CD4-positive, alpha-beta T cell (primary cell): ENCODE results near the gene SLC28A1. TPM values are rescaled to one million over a fixed set of nuclear protein-coding genes. Genes with fewer than 3 reads are reported as not detected.

Experiments used
- ATAC-seq: fragments of 200-7000 bp; cut with Tn5 transposase; one replicate; pipeline ENCODE4 v1.10.0; 2022; ENCODE audit warnings: mild to moderate bottlenecking; ENCODE audit not compliant: poor library complexity
- CTCF ChIA-PET: fragments of 350-600 bp; sonication (Branson Sonifier 250); formaldehyde crosslinking; loops from one replicate; lab custom pipeline; 2021; ENCODE audit warnings: antibody characterized with exemption, inconsistent platforms; lab: Charles Lee
- POLR2A ChIA-PET: fragments of 350-600 bp; sonication (Branson Sonifier 250); formaldehyde crosslinking; loops from one replicate; lab custom pipeline; 2021; ENCODE audit warnings: antibody characterized with exemption, inconsistent platforms; lab: Charles Lee
- DNase-seq, 14 experiments: peaks; one replicate each; pipeline ENCODE4 v3.0.0-alpha.2; 2013 to 2020; ENCODE audit warnings: mixed read lengths in 2 of 14
- H3K27ac ChIP-seq, 2 donors: one replicate each; pipeline versions ENCODE4 v1.5.1 to v1.7.0; 2013; ENCODE audit warnings: low read length in 2 of 2, low read depth in 1 of 2, mild to moderate bottlenecking in 1 of 2
- H3K27me3 ChIP-seq, 2 experiments: 1 replicate in 1 of 2; 2 replicates in 1 of 2; pipeline versions ENCODE4 v1.6.1 to v1.7.0; 2013; ENCODE audit warnings: low read length in 2 of 2, control low read depth in 1 of 2, mild to moderate bottlenecking in 1 of 2, moderate library complexity in 1 of 2; ENCODE audit not compliant: insufficient read depth in 2 of 2, control insufficient read depth in 1 of 2
- H3K36me3 ChIP-seq: one replicate; pipeline ENCODE4 v1.6.1; 2013; ENCODE audit warnings: low read length, control low read depth; ENCODE audit not compliant: insufficient read depth
- H3K4me1 ChIP-seq: one replicate; pipeline ENCODE4 v1.6.1; 2013; ENCODE audit warnings: low read length, control low read depth; ENCODE audit not compliant: insufficient read depth
- H3K4me3 ChIP-seq: one replicate; pipeline ENCODE4 v1.5.1; 2013; ENCODE audit warnings: mild to moderate bottlenecking, low read length, moderate library complexity
- H3K9me3 ChIP-seq, 2 experiments: 1 replicate in 1 of 2; 2 replicates in 1 of 2; pipeline versions ENCODE4 v1.6.1 to v1.7.0; 2013; ENCODE audit warnings: low read length in 2 of 2, mild to moderate bottlenecking in 2 of 2, control low read depth in 1 of 2, moderate library complexity in 1 of 2; ENCODE audit not compliant: control insufficient read depth in 1 of 2, insufficient read depth in 1 of 2
- H3K27ac Mint-ChIP-seq: one replicate; pipeline ENCODE4 v1.8.0; 2020; ENCODE audit warnings: mixed read lengths
- H3K27me3 Mint-ChIP-seq: one replicate; pipeline ENCODE4 v1.8.0; 2021; ENCODE audit warnings: mixed read lengths
- H3K36me3 Mint-ChIP-seq: one replicate; pipeline ENCODE4 v1.8.0; 2021; ENCODE audit warnings: low read depth, mixed read lengths
- H3K4me1 Mint-ChIP-seq: one replicate; pipeline ENCODE4 v1.8.0; 2021; ENCODE audit warnings: low read depth, mixed read lengths
- H3K4me3 Mint-ChIP-seq: one replicate; pipeline ENCODE4 v1.8.0; 2020; ENCODE audit warnings: mild to moderate bottlenecking, mixed read lengths
- H3K9me3 Mint-ChIP-seq: one replicate; pipeline ENCODE4 v1.8.0; 2020; ENCODE audit warnings: mixed read lengths
- intact Hi-C, 2 experiments: fragments of 100-400 bp; cut with DNase I in 1 of 2; cut with micrococcal nuclease in 1 of 2; formaldehyde crosslinking; loops; one replicate each; pipeline versions ENCODE4 v1.15.1 to v1.9.0; 2023 to 2025; cut with DNase I, micrococcal nuclease
- total RNA-seq, 174 experiments: library from RNA in 2 of 174; stranded (reverse) in 2 of 174; gene quantifications; one replicate each; pipeline ENCODE4 v1.2.3 and lab custom pipeline; 2021 to 2026
- TF ChIP-seq, protein P1 (sequence below): fragments of 200-600 bp; IDR thresholded peaks from one replicate; pipeline ENCODE4 v1.8.0; 2022; ENCODE audit warnings: antibody characterized with exemption, mild to moderate bottlenecking

The SLC28A1 gene
- total RNA-seq, 2 experiments from 2014 or later, result not detected

DNA sequence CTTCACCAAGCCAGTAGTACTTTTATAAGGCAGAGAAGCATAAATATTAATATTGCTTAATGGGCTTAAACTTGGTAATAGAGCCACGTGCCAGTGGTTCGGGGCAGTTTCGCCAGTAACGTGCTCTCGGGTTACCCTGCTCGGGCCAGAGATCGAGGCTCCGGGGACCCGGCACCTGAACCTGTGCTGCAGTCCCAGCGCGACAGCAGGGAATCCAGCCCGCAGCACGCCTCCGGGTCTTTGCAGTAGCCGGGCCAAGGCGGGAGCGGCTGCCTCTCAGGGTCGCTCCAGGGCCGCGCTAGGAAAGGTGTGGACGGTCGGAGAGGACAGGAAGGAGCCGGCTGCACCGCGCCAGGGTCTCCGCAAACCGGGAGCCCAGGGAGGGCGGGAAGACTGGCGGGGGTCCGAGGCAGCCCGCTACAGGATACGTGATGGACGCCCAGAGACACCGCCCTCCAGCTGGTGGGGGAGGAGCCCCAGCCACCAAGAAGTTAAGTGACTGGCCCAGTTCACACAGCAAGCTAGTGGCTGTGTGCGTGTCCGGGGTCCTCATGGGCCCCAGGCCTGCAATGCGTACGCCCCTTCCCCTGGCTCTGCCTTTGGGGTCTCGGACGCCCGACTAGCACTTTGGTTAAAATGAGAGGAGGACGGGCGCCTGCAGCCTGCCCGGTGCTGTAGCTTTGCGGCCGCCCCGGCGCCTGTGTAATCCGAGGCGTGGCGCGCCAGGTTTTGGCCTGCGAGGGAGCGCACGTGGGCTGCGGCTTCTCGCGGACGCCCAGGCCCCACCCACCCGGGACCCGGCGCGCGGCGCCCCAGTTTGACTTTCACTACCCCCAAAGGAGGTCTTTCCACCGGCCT, 96.0 kb downstream of the SLC28A1 start:
- Histone ChIP-seq H3K4me1 (peaks cover 27% of the 10 kb centered on the region), H3K36me3 (no peaks in the 10 kb centered on the region), H3K4me3 (peak overlapping the region; percentile 98), H3K27ac (peak overlapping the region; percentile 74 to 93), H3K27me3 (no peaks in the 10 kb centered on the region), H3K9me3 (no peaks in the 10 kb centered on the region)
- ChIA-PET CTCF (interaction anchor here (0.8 to 1.8 kb wide), 4 partner anchors 31 to 233 kb away, joined by 3 to 11 read pairs (median 3); no protein-coding TSS in a partner anchor), POLR2A (interaction anchor here (0.7 to 2.9 kb wide), 34 partner anchors 8 to 727 kb away, joined by 3 to 36 read pairs (median 5); partner anchors contain the start of genes SEC11A and WDR73)
- Mint-ChIP-seq H3K36me3 (peaks cover 20% of the 10 kb centered on the region), H3K27me3 (no peaks in the 10 kb centered on the region), H3K9me3 (no peaks in the 10 kb centered on the region), H3K4me3 (peak overlapping the region; percentile 98), H3K27ac (peak overlapping the region; percentile 95), H3K4me1 (peaks cover 46% of the 10 kb centered on the region)
- DNase-seq, result peak; percentile 79 to 93 (median 84)
- TF ChIP-seq, protein P1, sequence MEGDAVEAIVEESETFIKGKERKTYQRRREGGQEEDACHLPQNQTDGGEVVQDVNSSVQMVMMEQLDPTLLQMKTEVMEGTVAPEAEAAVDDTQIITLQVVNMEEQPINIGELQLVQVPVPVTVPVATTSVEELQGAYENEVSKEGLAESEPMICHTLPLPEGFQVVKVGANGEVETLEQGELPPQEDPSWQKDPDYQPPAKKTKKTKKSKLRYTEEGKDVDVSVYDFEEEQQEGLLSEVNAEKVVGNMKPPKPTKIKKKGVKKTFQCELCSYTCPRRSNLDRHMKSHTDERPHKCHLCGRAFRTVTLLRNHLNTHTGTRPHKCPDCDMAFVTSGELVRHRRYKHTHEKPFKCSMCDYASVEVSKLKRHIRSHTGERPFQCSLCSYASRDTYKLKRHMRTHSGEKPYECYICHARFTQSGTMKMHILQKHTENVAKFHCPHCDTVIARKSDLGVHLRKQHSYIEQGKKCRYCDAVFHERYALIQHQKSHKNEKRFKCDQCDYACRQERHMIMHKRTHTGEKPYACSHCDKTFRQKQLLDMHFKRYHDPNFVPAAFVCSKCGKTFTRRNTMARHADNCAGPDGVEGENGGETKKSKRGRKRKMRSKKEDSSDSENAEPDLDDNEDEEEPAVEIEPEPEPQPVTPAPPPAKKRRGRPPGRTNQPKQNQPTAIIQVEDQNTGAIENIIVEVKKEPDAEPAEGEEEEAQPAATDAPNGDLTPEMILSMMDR, result no peak
- intact Hi-C loops, result loop anchor here (2.0 to 10.0 kb wide), 4 partner anchors 24 to 814 kb away; partner anchors contain the start of genes KLHL25 (in 1 of the 2) and ZSCAN2 (in 1 of the 2)
- ATAC-seq, result peak; percentile 62

DNA sequence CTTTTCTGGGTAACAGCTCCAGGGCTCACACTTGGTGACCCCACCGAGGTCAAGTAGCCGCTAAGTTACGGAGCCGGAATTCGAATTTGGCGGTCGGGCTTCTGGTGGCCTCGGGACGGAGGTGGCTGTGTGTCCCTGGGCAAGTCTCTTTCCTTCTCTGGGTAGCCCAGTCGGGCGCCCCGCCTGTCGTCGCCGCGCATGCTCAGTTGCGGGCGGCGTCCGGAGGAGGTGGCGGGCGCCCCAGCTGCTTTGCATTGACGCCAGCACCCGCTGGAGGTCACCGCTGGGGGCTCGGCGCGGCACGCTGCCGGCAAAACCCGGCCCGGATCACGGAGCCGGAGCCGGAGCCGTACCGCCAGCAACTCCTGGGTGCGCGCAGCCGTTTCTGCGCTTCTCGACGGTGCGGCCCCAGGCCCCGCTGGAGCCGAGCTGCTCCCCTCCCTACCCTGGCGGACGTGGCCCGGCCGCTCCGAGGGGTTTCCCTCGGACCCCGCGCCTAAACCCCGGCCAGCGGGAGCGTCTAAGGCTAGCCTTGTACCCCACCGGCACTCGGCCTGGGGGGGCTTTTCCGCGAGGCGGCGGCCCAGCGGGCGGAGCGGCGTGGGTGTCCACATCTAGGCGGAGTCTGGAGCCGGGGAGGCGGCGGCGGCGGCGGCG, 96.7 kb downstream of the SLC28A1 start:
- H3K9me3 ChIP-seq, result no peaks in the 10 kb centered on the region
- no peaks in the 10 kb centered on the region for H3K36me3 ChIP-seq
- peak overlapping the region; percentile 98 for H3K4me3 ChIP-seq
- H3K4me1 ChIP-seq, result peaks cover 32% of the 10 kb centered on the region
- Mint-ChIP-seq H3K36me3 (peaks cover 20% of the 10 kb centered on the region), H3K27me3 (no peaks in the 10 kb centered on the region), H3K4me3 (peak overlapping the region; percentile 98), H3K27ac (peak overlapping the region; percentile 95), H3K4me1 (peaks cover 52% of the 10 kb centered on the region), H3K9me3 (no peaks in the 10 kb centered on the region)
- POLR2A ChIA-PET, result interaction anchor here (0.6 to 2.9 kb wide), 37 partner anchors 8 to 726 kb away, joined by 3 to 36 read pairs (median 5); partner anchors contain the start of genes SEC11A and WDR73
- CTCF ChIA-PET, result interaction anchor here (0.8 to 1.8 kb wide), 4 partner anchors 30 to 233 kb away, joined by 3 to 11 read pairs (median 3); no protein-coding TSS in a partner anchor
- DNase-seq (peak; percentile 90 to 99 (median 95)), ATAC-seq (peak; percentile 69)
- no peaks in the 10 kb centered on the region for H3K27me3 ChIP-seq
- H3K27ac ChIP-seq, result peak overlapping the region; percentile 74 to 93
- TF ChIP-seq, protein P1, result peak; percentile 31
- intact Hi-C loops, result loop anchor here (2.0 to 10.0 kb wide), 4 partner anchors 24 to 814 kb away; partner anchors contain the start of genes KLHL25 (in 1 of the 2) and ZSCAN2 (in 1 of the 2)
